DOHH2 (cell line): ENCODE measurements around the gene CD164.

ENCODE experiments used
- H3F3A ChIP-seq: fragments of 200-600 bp; sonication (generic), shearing (Covaris generic); 2 replicates; pipeline ENCODE4 v1.6.0; 2016; ENCODE audit warnings: antibody characterized with exemption, mild to moderate bottlenecking; ENCODE audit not compliant: control insufficient read depth, insufficient read depth
- H3K27ac ChIP-seq: fragments of 200-600 bp; sonication (generic); 2 replicates; pipeline ENCODE4 v1.5.1; 2014; ENCODE audit warnings: low read depth, mild to moderate bottlenecking, low read length, moderate library complexity
- H3K27me3 ChIP-seq: fragments of 200-600 bp; sonication (generic); 2 replicates; pipeline ENCODE4 v1.6.1; 2014; ENCODE audit warnings: mild to moderate bottlenecking, low read length, mixed read lengths; ENCODE audit not compliant: control insufficient read depth
- H3K36me3 ChIP-seq: fragments of 200-600 bp; sonication (generic); 2 replicates; pipeline ENCODE4 v1.6.1; 2014; ENCODE audit warnings: mild to moderate bottlenecking, low read length, moderate library complexity, mixed read lengths; ENCODE audit not compliant: control insufficient read depth
- H3K4me1 ChIP-seq: fragments of 200-600 bp; sonication (generic); 2 replicates; pipeline ENCODE4 v1.6.1; 2014; ENCODE audit warnings: mild to moderate bottlenecking, low read length, mixed read lengths; ENCODE audit not compliant: control insufficient read depth
- H3K4me2 ChIP-seq: fragments of 200-600 bp; sonication (generic); 2 replicates; pipeline ENCODE4 v1.6.0; 2014; ENCODE audit warnings: mild to moderate bottlenecking, low read length, moderate library complexity
- H3K4me3 ChIP-seq: fragments of 200-600 bp; sonication (generic); 2 replicates; pipeline ENCODE4 v1.5.1; 2014; ENCODE audit warnings: mild to moderate bottlenecking, low read length, mixed read lengths
- H3K79me2 ChIP-seq: fragments of 200-600 bp; sonication (generic); 2 replicates; pipeline ENCODE4 v1.6.1; 2014; ENCODE audit warnings: mild to moderate bottlenecking, low read length, mixed read lengths; ENCODE audit not compliant: control insufficient read depth
- H3K9me2 ChIP-seq: fragments of 200-600 bp; sonication (generic); replicated peaks from 2 replicates; pipeline ENCODE4 v1.6.1; 2014; ENCODE audit warnings: mild to moderate bottlenecking, low read length, mixed read lengths; ENCODE audit not compliant: control insufficient read depth
- H3K9me3 ChIP-seq: fragments of 200-600 bp; sonication (generic); 2 replicates; pipeline ENCODE4 v1.6.1; 2014; ENCODE audit warnings: antibody characterized with exemption, low read length, mixed read lengths; ENCODE audit not compliant: control insufficient read depth, insufficient read depth
- H4K20me1 ChIP-seq: fragments of 200-600 bp; sonication (generic); 2 replicates; pipeline ENCODE4 v1.6.0; 2014; ENCODE audit warnings: low read depth, mild to moderate bottlenecking, antibody characterized with exemption, low read length, moderate library complexity; ENCODE audit not compliant: control insufficient read depth, insufficient read depth
- EZH2phosphoT487 ChIP-seq: fragments of 200-600 bp; sonication (generic); IDR thresholded peaks from 2 replicates; pipeline ENCODE4 v1.6.1; 2017; ENCODE audit warnings: borderline replicate concordance, mild to moderate bottlenecking, antibody characterized with exemption, low read length, moderate library complexity, mixed read lengths
- TF ChIP-seq, protein P1 (sequence below): fragments of 200-600 bp; sonication (generic); IDR thresholded peaks from one replicate; pipeline ENCODE4 v1.5.1; 2014; ENCODE audit warnings: antibody characterized with exemption, mild to moderate bottlenecking, low read depth, low read length; ENCODE audit not compliant: poor library complexity, severe bottlenecking

CD164 gene

DNA sequence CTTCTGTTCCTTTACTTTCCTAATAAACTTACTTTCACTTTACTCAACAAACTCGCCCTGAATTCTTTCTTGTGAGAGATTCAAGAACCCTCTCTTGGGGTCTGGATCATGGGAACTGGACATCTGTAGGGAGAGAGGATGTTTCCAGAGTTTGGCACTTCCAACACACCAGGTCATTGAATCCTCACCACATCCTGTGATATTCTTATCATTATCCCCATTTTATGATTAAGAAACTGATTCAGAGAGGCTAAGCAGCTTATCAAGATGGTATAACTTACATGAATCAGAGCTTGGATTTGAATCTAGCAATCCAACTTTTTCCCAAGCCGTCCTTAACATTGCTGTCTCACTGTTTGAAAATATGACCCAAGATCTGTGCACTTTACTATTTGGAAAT, 42.7 kb upstream of the CD164 start:
- Histone ChIP-seq H3K4me3 (no peak overlapping the region), H3K9me3 (no peaks in the 10 kb centered on the region), H3K9me2 (no peaks in the 10 kb centered on the region), H3K27me3 (peaks cover 7% of the 10 kb centered on the region; the same call in 1 of the 2 replicates), H3F3A (no peaks in the 10 kb centered on the region), H3K79me2 (no peaks in the 10 kb centered on the region), H4K20me1 (no peaks in the 10 kb centered on the region), H3K4me1 (no peaks in the 10 kb centered on the region; the same call in 1 of the 2 replicates), H3K4me2 (no peak overlapping the region), H3K36me3 (no peaks in the 10 kb centered on the region), H3K27ac (no peak overlapping the region)
- TF ChIP-seq EZH2phosphoT487, result no peak
- TF ChIP-seq, protein P1, sequence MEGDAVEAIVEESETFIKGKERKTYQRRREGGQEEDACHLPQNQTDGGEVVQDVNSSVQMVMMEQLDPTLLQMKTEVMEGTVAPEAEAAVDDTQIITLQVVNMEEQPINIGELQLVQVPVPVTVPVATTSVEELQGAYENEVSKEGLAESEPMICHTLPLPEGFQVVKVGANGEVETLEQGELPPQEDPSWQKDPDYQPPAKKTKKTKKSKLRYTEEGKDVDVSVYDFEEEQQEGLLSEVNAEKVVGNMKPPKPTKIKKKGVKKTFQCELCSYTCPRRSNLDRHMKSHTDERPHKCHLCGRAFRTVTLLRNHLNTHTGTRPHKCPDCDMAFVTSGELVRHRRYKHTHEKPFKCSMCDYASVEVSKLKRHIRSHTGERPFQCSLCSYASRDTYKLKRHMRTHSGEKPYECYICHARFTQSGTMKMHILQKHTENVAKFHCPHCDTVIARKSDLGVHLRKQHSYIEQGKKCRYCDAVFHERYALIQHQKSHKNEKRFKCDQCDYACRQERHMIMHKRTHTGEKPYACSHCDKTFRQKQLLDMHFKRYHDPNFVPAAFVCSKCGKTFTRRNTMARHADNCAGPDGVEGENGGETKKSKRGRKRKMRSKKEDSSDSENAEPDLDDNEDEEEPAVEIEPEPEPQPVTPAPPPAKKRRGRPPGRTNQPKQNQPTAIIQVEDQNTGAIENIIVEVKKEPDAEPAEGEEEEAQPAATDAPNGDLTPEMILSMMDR, result no peak

DNA sequence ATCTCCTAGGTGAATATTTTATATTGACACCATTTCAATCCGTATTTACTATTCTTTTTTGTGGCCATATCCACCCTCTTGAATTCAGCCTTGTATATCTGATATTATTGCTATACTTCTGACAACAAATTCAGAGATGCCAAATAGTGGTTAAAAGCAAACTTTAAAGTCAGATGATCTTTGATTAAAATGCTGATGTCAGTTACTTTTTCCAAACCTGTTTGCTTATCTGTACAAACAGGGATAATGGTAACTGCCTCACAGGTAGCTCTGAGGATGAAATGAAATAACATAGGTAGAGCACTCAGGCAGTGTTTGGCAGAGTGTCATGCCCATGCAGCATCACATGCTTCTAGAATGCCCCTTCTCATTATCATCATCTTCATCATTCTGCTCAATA, 38.9 kb upstream of the CD164 start:
- TF ChIP-seq, protein P1, result no peak
- no peak for TF ChIP-seq EZH2phosphoT487
- Histone ChIP-seq H3K9me2 (no peaks in the 10 kb centered on the region), H4K20me1 (no peaks in the 10 kb centered on the region), H3K79me2 (no peaks in the 10 kb centered on the region), H3F3A (no peaks in the 10 kb centered on the region), H3K27ac (no peak overlapping the region), H3K4me2 (no peak overlapping the region), H3K9me3 (no peaks in the 10 kb centered on the region), H3K4me1 (no peaks in the 10 kb centered on the region; the same call in 1 of the 2 replicates), H3K4me3 (no peak overlapping the region), H3K36me3 (no peaks in the 10 kb centered on the region), H3K27me3 (0 out of 2 replicates have a peak, but pooled peaks cover 2% of the 10 kb centered on the region)

DNA sequence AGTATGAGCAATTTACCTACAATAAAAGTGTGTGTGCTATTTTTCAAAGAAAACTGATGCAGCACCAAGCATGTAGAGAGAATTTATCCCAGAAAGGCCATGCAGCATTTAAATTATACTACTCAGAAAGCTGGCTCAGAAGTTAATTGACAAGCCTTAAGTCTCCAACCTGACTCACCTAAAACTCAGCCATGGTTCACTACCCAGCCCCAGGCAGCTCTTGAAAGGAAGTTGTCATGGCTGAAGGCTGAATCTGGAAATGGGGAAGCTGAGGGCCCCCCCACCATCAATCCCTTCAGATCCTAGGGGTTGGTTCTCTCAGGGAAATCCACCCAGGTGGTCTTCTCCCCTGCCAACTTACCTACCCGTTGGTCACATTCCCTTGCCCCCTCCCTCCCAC, 38.5 kb upstream of the CD164 start:
- no peaks in the 10 kb centered on the region for H3K9me2 ChIP-seq
- H3K9me3 ChIP-seq, result no peaks in the 10 kb centered on the region
- H4K20me1 ChIP-seq, result no peaks in the 10 kb centered on the region
- no peak overlapping the region for H3K4me3 ChIP-seq
- H3K27ac ChIP-seq, result no peak overlapping the region
- 0 out of 2 replicates have a peak, but pooled peaks cover 2% of the 10 kb centered on the region for H3K27me3 ChIP-seq
- H3F3A ChIP-seq, result no peaks in the 10 kb centered on the region
- H3K79me2 ChIP-seq, result no peaks in the 10 kb centered on the region
- no peaks in the 10 kb centered on the region; the same call in 1 of the 2 replicates for H3K4me1 ChIP-seq
- no peak overlapping the region for H3K4me2 ChIP-seq
- H3K36me3 ChIP-seq, result no peaks in the 10 kb centered on the region
- no peak for TF ChIP-seq EZH2phosphoT487
- TF ChIP-seq, protein P1, result no peak

DNA sequence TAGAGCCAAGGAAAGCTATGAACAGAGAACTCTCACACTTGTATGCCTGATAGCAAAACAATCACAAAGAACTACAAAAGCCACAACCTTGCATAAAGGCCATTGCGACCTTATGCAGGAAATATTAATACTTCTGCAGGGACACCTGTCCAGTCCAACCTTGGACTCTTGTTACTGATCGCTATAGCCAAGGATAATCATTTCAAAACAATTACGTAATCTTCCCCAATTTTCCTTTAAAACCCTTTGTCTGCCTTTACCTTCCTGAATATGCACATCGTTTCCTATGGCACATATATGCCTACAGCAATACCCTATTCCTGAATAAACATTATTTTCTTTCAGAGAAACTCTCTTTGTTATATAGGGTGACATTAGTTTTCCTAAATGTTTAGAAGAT, 35.4 kb upstream of the CD164 start:
- H3K4me1 ChIP-seq, result no peaks in the 10 kb centered on the region
- H3K79me2 ChIP-seq, result no peaks in the 10 kb centered on the region
- H3K9me3 ChIP-seq, result no peaks in the 10 kb centered on the region
- no peaks in the 10 kb centered on the region for H3K9me2 ChIP-seq
- no peaks in the 10 kb centered on the region for H3F3A ChIP-seq
- no peaks in the 10 kb centered on the region for H3K36me3 ChIP-seq
- no peak overlapping the region for H3K4me2 ChIP-seq
- no peak overlapping the region for H3K4me3 ChIP-seq
- no peak for TF ChIP-seq EZH2phosphoT487
- TF ChIP-seq, protein P1, result no peak
- no peak overlapping the region for H3K27ac ChIP-seq
- 0 out of 2 replicates have a peak, but pooled peaks cover 2% of the 10 kb centered on the region for H3K27me3 ChIP-seq
- H4K20me1 ChIP-seq, result no peaks in the 10 kb centered on the region
